GM21381 (cell line): ENCODE measurements around the gene RNF225.
A peak's percentile ranks its signal among the peaks of the same experiment; 100 is the strongest.
"Not testable (repeated sequence)": the region's sequence is repeated elsewhere in the genome, so short reads cannot be mapped to it uniquely, and the experiment has no call there.

Source experiments
- ATAC-seq: cut with Tn5 transposase; IDR thresholded peaks from one replicate; pipeline ENCODE4 v1.9.1; 2021; ENCODE audit warnings: mild to moderate bottlenecking, moderate library complexity; ENCODE audit not compliant: unreplicated experiment

Gene RNF225

GRCh38 chr19:58407658-58408151 is 12.2 kb downstream of the RNF225 start:
- ATAC-seq: no peak

GRCh38 chr19:58408152-58409009 is 12.9 kb downstream of the RNF225 start, which contains the start of gene ZNF584:
Gene ZNF584, plus strand, starts transcription at chr19:58408649. Its CDS starts 499 bp downstream, at chr19:58409148.
- ATAC-seq: peak; percentile 80

GRCh38 chr19:58409010-58409790 is 13.7 kb downstream of the RNF225 start:
- ATAC-seq: no peak

GRCh38 chr19:58416604-58417003 is 21.1 kb downstream of the RNF225 start:
- ATAC-seq: no peak

GRCh38 chr19:58417071-58417470 is 21.6 kb downstream of the RNF225 start:
- no peak for ATAC-seq

- no peak for ATAC-seq
Measured at GRCh38 chr19:58428617-58429016, 33.2 kb downstream of the RNF225 start.

- no peak for ATAC-seq
Measured at GRCh38 chr19:58429745-58430144, 34.3 kb downstream of the RNF225 start.

- ATAC-seq: no peak
Measured at GRCh38 chr19:58434217-58434616, 38.8 kb downstream of the RNF225 start.

GRCh38 chr19:58439576-58440554 is 44.4 kb downstream of the RNF225 start, which contains the start of gene ZNF132:
Gene ZNF132, minus strand, starts transcription at chr19:58440153. Its CDS starts 332 bp downstream, at chr19:58439821.
- ATAC-seq: peak; percentile 94

- no peak for ATAC-seq
Measured at GRCh38 chr19:58440556-58440955, 45.1 kb downstream of the RNF225 start.

- ATAC-seq: not testable (repeated sequence)
Measured at GRCh38 chr19:58442986-58443385, 47.5 kb downstream of the RNF225 start.
